HepG2 (cell line): ENCODE results near the gene SMARCA5. TPM values are rescaled to one million over a fixed set of nuclear protein-coding genes. Genes with fewer than 3 reads are reported as not detected.

Experiments used
- ATRX ChIP-seq: sonication (generic); formaldehyde crosslinking; IDR thresholded peaks from 2 replicates; pipeline ENCODE4 v1.4.0; 2020; ENCODE audit warnings: missing genetic modification reagents, borderline replicate concordance
- FOSL2 ChIP-seq: sonication (generic); formaldehyde crosslinking; IDR thresholded peaks from 2 replicates; pipeline ENCODE4 v1.4.0; 2020; ENCODE audit warnings: missing genetic modification reagents
- KDM5A ChIP-seq: fragments of 200-600 bp; sonication (generic); IDR thresholded peaks from 2 replicates; pipeline ENCODE4 v1.7.0; 2018; ENCODE audit warnings: antibody characterized with exemption, mild to moderate bottlenecking, low read length, borderline replicate concordance
- MIER3 ChIP-seq: IDR thresholded peaks from 2 replicates; pipeline ENCODE4 v1.6.1; 2016; ENCODE audit warnings: missing compliant biosample characterization, borderline replicate concordance
- MXI1 ChIP-seq: IDR thresholded peaks from 3 replicates; pipeline ENCODE4 v1.6.1; 2012; ENCODE audit warnings: low read depth, low read length, inconsistent platforms, borderline replicate concordance
- NFKBIZ ChIP-seq: IDR thresholded peaks from 2 replicates; pipeline ENCODE4 v1.6.1; 2018; ENCODE audit warnings: missing genetic modification reagents, missing compliant biosample characterization
- NPAS2 ChIP-seq: sonication (generic); formaldehyde crosslinking; IDR thresholded peaks from 2 replicates; pipeline ENCODE4 v1.8.0; 2022; ENCODE audit warnings: mild to moderate bottlenecking, missing genetic modification reagents, borderline replicate concordance
- NR2F6 ChIP-seq, 2 experiments: IDR thresholded peaks; 2 replicates each; pipeline ENCODE4 v1.6.1; 2016; ENCODE audit warnings: antibody characterized with exemption in 1 of 2, mild to moderate bottlenecking in 1 of 2
- PCBP2 ChIP-seq: fragments of 200-400 bp; formaldehyde crosslinking; optimal IDR thresholded peaks from 2 replicates; pipeline ENCODE3; 2018; ENCODE audit warnings: low read length, low read depth; ENCODE audit not compliant: poor library complexity, severe bottlenecking
- SP1 ChIP-seq, 2 experiments: fragments of 450-650 bp in 1 of 2; sonication (generic) in 1 of 2; formaldehyde crosslinking in 1 of 2; IDR thresholded peaks; 2 replicates each; pipeline versions ENCODE4 v1.4.0 to v1.6.1; 2016 to 2020; ENCODE audit warnings: missing genetic modification reagents in 1 of 2
- XRCC5 ChIP-seq: fragments of 200-400 bp; formaldehyde crosslinking; optimal IDR thresholded peaks from 2 replicates; pipeline ENCODE3; 2017; ENCODE audit warnings: mild to moderate bottlenecking, low read length
- YEATS4 ChIP-seq: sonication (generic); formaldehyde crosslinking; IDR thresholded peaks from 2 replicates; pipeline ENCODE4 v1.4.0; 2020; ENCODE audit warnings: missing genetic modification reagents, borderline replicate concordance
- ZC3H4 ChIP-seq: sonication (generic); formaldehyde crosslinking; IDR thresholded peaks from 2 replicates; pipeline ENCODE4 v1.4.0; 2020; ENCODE audit warnings: missing genetic modification reagents, borderline replicate concordance
- ZNF44 ChIP-seq: sonication (generic); formaldehyde crosslinking; IDR thresholded peaks from 2 replicates; pipeline ENCODE4 v1.5.1; 2020; ENCODE audit warnings: mild to moderate bottlenecking, missing genetic modification reagents
- ZNF660 ChIP-seq: sonication (generic); formaldehyde crosslinking; IDR thresholded peaks from 2 replicates; pipeline ENCODE4 v1.5.1; 2020; ENCODE audit warnings: mild to moderate bottlenecking, low read depth, missing genetic modification reagents, borderline replicate concordance
- ZNF850 ChIP-seq: sonication (generic); formaldehyde crosslinking; conservative IDR thresholded peaks from 2 replicates; pipeline ENCODE4 v1.9.0; 2021; ENCODE audit warnings: mild to moderate bottlenecking, missing genetic modification reagents
- ZSCAN21 ChIP-seq: sonication (generic); formaldehyde crosslinking; IDR thresholded peaks from 2 replicates; pipeline ENCODE4 v1.8.0; 2022; ENCODE audit warnings: mild to moderate bottlenecking, missing genetic modification reagents, moderate library complexity, borderline replicate concordance
- ZSCAN31 ChIP-seq: sonication (generic); formaldehyde crosslinking; IDR thresholded peaks from 2 replicates; pipeline ENCODE4 v1.5.0; 2020; ENCODE audit warnings: low read depth, mild to moderate bottlenecking, missing genetic modification reagents
- polyA plus RNA-seq, 8 experiments: library from polyadenylated mRNA; depleted of rRNA in 3 of 8; stranded (reverse) in 7 of 8; unstranded in 1 of 8; fragments of >200 nt; fragmentation: Illumina TruSeq in 4 of 8; extraction: Trizol in 4 of 8; gene quantifications; 2 replicates each; pipeline versions ENCODE4 v1.2.1 to v1.2.3, GENCODE V29; 2011 to 2016; ENCODE audit warnings: low read depth in 4 of 8, missing spikeins in 1 of 8, mixed read lengths in 1 of 8; ENCODE audit not compliant: insufficient read depth in 1 of 8
- total RNA-seq, 5 experiments: library from RNA; depleted of rRNA; stranded (reverse); fragments of >200 nt; fragmentation: Illumina TruSeq; extraction: Trizol; gene quantifications; 2 replicates each; pipeline ENCODE4 v1.2.3, GENCODE V29; 2016; ENCODE audit warnings: low read depth in 1 of 5
- TF ChIP-seq, protein P1 (sequence below): sonication (generic); formaldehyde crosslinking; IDR thresholded peaks from 2 replicates; pipeline ENCODE4 v1.8.1; 2023; ENCODE audit warnings: missing genetic modification reagents, mild to moderate bottlenecking, borderline replicate concordance
- TF ChIP-seq, protein P2 (sequence below): sonication (generic); formaldehyde crosslinking; IDR thresholded peaks from 2 replicates; pipeline ENCODE4 v1.5.0; 2020; ENCODE audit warnings: missing genetic modification reagents
- TF ChIP-seq, protein P3 (sequence below): sonication (generic); formaldehyde crosslinking; IDR thresholded peaks from 2 replicates; pipeline ENCODE4 v1.9.0; 2021; ENCODE audit warnings: missing genetic modification reagents, mild to moderate bottlenecking, borderline replicate concordance
- TF ChIP-seq, protein P4 (sequence below): sonication (generic); formaldehyde crosslinking; IDR thresholded peaks from 2 replicates; pipeline ENCODE4 v1.8.1; 2022; ENCODE audit warnings: low read depth, mild to moderate bottlenecking, missing genetic modification reagents

The SMARCA5 gene
- total and polyA plus RNA-seq, 2 of the 13 experiments (the other 11 are each of a cell fraction or from before 2014, with no cell fraction given) = 7.0 to 37.5 TPM

DNA sequence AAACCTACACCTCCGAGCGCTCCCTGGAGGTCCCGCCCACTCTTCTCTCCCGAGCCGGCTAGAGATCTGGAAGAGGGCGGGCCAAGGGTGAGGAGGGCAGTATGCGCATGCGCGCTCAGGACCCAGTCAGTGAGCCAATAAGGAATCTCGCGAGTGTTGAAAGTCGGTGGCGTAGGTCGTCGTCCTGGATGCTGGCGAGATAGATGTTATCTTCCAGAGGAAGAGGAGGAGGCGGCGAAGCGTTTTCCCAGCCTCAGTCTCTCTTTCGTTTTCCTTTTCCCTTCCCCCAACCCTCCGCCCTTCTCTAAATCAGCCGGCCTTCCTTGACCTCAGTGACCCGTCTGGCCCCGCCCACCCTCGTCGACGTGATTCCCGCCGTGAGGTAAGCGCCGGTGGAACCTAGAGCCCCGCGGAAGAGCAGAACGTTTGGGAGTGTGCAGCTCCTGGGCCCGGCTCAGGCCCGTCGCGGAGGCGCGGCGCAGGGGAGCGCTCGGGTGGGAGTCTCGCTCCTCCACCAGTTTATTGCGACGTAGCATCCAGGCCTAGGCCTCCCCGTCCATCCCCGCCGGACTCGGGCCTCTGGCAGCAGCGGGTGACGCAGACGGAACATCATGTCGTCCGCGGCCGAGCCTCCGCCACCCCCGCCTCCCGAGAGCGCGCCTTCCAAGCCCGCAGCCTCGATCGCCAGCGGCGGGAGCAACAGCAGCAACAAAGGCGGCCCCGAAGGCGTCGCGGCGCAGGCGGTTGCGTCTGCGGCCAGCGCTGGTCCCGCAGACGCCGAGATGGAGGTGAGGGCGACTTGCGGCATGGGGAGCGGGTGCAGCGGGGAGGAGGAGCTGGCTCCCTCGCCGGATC is at the start of gene SMARCA5 (continued):
- peak; percentile 84; the same call in 1 of the 2 replicates for TF ChIP-seq ZSCAN31 (CRISPR knock-in tag)
- peak; percentile 17; the same call in 1 of the 2 replicates for TF ChIP-seq ZSCAN21 (CRISPR knock-in tag)
- peak; percentile 88 for TF ChIP-seq NR2F6 (IDR thresholded peaks at IDR 0.05)
- peak; percentile 88 for TF ChIP-seq NR2F6 (CRISPR knock-in tag; IDR thresholded peaks at IDR 0.05)
- TF ChIP-seq, protein P1, sequence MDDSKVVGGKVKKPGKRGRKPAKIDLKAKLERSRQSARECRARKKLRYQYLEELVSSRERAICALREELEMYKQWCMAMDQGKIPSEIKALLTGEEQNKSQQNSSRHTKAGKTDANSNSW (CRISPR knock-in tag) = peak; percentile 92; the same call in 1 of the 2 replicates
- peak; percentile 60 for TF ChIP-seq XRCC5
- TF ChIP-seq ZNF660 = no peak
- TF ChIP-seq YEATS4 (CRISPR knock-in tag) = peak; percentile 86
- TF ChIP-seq ZC3H4 (CRISPR knock-in tag) = 0 out of 2 replicates have a peak, but pooled peaks have one; percentile 54
- TF ChIP-seq, protein P2, sequence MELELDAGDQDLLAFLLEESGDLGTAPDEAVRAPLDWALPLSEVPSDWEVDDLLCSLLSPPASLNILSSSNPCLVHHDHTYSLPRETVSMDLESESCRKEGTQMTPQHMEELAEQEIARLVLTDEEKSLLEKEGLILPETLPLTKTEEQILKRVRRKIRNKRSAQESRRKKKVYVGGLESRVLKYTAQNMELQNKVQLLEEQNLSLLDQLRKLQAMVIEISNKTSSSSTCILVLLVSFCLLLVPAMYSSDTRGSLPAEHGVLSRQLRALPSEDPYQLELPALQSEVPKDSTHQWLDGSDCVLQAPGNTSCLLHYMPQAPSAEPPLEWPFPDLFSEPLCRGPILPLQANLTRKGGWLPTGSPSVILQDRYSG (CRISPR knock-in tag) = peak; percentile 56; the same call in 1 of the 2 replicates
- TF ChIP-seq, protein P3, sequence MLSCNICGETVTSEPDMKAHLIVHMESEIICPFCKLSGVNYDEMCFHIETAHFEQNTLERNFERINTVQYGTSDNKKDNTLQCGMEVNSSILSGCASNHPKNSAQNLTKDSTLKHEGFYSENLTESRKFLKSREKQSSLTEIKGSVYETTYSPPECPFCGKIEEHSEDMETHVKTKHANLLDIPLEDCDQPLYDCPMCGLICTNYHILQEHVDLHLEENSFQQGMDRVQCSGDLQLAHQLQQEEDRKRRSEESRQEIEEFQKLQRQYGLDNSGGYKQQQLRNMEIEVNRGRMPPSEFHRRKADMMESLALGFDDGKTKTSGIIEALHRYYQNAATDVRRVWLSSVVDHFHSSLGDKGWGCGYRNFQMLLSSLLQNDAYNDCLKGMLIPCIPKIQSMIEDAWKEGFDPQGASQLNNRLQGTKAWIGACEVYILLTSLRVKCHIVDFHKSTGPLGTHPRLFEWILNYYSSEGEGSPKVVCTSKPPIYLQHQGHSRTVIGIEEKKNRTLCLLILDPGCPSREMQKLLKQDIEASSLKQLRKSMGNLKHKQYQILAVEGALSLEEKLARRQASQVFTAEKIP (CRISPR knock-in tag) = no peak
- TF ChIP-seq MXI1 = peak; percentile 45; the same call in 1 of the 3 replicates
- peak; percentile 26; the same call in 1 of the 2 replicates for TF ChIP-seq MIER3 (CRISPR knock-in tag)
- TF ChIP-seq PCBP2 = no peak
- TF ChIP-seq ATRX = 0 out of 2 replicates have a peak, but pooled peaks have one; percentile 33
- peak; percentile 80 for TF ChIP-seq KDM5A
- TF ChIP-seq NPAS2 (CRISPR knock-in tag) = no peak
- TF ChIP-seq NFKBIZ (CRISPR knock-in tag) = 0 out of 2 replicates have a peak, but pooled peaks have one; percentile 44
- TF ChIP-seq FOSL2 (CRISPR knock-in tag) = peak; percentile 47; the same call in 1 of the 2 replicates
- no peak for TF ChIP-seq SP1 (IDR thresholded peaks at IDR 0.05)
- TF ChIP-seq SP1 (CRISPR knock-in tag; IDR thresholded peaks at IDR 0.05) = peak; percentile 23; the same call in 1 of the 2 replicates
- 0 out of 2 replicates have a peak, but pooled peaks have one; percentile 23 for TF ChIP-seq ZNF44 (CRISPR knock-in tag)
- 0 out of 2 replicates have a peak, but pooled peaks have one; percentile 69 for TF ChIP-seq ZNF850 (CRISPR knock-in tag)
- TF ChIP-seq, protein P4, sequence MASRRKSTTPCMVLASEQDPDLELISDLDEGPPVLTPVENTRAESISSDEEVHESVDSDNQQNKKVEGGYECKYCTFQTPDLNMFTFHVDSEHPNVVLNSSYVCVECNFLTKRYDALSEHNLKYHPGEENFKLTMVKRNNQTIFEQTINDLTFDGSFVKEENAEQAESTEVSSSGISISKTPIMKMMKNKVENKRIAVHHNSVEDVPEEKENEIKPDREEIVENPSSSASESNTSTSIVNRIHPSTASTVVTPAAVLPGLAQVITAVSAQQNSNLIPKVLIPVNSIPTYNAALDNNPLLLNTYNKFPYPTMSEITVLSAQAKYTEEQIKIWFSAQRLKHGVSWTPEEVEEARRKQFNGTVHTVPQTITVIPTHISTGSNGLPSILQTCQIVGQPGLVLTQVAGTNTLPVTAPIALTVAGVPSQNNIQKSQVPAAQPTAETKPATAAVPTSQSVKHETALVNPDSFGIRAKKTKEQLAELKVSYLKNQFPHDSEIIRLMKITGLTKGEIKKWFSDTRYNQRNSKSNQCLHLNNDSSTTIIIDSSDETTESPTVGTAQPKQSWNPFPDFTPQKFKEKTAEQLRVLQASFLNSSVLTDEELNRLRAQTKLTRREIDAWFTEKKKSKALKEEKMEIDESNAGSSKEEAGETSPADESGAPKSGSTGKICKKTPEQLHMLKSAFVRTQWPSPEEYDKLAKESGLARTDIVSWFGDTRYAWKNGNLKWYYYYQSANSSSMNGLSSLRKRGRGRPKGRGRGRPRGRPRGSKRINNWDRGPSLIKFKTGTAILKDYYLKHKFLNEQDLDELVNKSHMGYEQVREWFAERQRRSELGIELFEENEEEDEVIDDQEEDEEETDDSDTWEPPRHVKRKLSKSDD = 0 out of 2 replicates have a peak, but pooled peaks have one; percentile 7
